Measurements from ENCODE around the gene ADAM29.

Gene ADAM29

DNA sequence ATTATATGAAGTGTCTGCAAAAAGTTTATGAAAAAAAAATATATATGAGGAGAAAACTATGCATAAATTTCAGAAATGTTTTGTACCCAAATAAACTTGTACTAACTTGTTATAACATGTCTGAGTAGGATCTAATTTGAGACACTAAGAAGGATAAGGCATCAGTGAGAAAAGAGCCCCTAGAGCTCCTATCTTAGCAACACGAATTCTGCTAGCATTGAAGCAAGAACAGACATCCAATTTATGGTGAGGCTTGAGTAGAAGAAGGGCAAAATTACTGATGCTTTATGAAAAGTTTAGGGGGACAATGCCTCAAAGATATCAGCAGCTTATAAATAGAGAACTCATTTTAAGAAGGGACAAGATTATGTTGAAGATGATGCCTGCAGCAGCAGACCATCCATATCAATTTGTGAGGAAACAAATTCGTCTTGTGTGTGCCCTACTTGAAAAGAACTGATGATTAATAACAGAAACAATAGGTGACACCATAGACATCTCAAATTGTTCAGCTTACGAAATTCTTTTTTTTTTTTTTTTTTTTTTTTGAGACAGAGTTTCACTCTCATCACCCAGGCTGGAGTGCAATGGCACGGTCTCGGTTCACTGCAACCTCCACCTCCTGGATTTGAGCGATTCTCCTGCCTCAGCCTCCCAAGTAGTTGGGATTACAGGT lies 35.7 kb upstream of the ADAM29 start:
- no peak overlapping the region for H3K18ac ChIP-seq (ENCODE audit: low read length)
- H3K9me3 ChIP-seq (replicated peaks in 1 of 2; ENCODE audit: control insufficient read depth in 2 of 2, insufficient read depth in 1 of 2, low read depth in 1 of 2, low read length in 2 of 2): no peaks in the 10 kb centered on the region
- H3K36me3 ChIP-seq (replicated peaks in 1 of 2; ENCODE audit: control insufficient read depth in 2 of 2, insufficient read depth in 2 of 2, low read length in 2 of 2): no peaks in the 10 kb centered on the region
- no peak overlapping the region for H2AFZ ChIP-seq (ENCODE audit: low read length)
- H3K4me1 ChIP-seq (ENCODE audit: control insufficient read depth in 2 of 2, insufficient read depth in 1 of 2, low read depth in 1 of 2, low read length in 2 of 2): no peaks in the 10 kb centered on the region
- H2BK120ac ChIP-seq (ENCODE audit: low read depth, low read length): no peak overlapping the region
- H3K27me3 ChIP-seq (ENCODE audit: control insufficient read depth in 3 of 3, insufficient read depth in 3 of 3, low read depth in 1 of 3, low read length in 3 of 3): no peaks in the 10 kb centered on the region
- no peak overlapping the region for H3K4me3 ChIP-seq (ENCODE audit: low read length in 2 of 2)
- no peak overlapping the region for H4K8ac ChIP-seq (ENCODE audit: low read depth, low read length)
- no peak overlapping the region for H3K23ac ChIP-seq (ENCODE audit: low read depth, low read length, poor library complexity)
- H2BK5ac ChIP-seq (ENCODE audit: low read length): no peak overlapping the region
- H2BK12ac ChIP-seq (ENCODE audit: low read length): no peak overlapping the region
- no CpG with 5 or more reads among the region's 6 CpGs for WGBS, 2 donors (ENCODE audit: extremely low coverage in 2 of 2, insufficient read length in 2 of 2, insufficient replicate concordance in 1 of 2)
- no peak overlapping the region for H3K4me2 ChIP-seq (ENCODE audit: insufficient read depth, low read length, poor library complexity, severe bottlenecking)
- no peak overlapping the region for H3K4ac ChIP-seq (ENCODE audit: low read length)
- no peak overlapping the region for H3K27ac ChIP-seq (replicated peaks; ENCODE audit: low read length)
- H3K14ac ChIP-seq (ENCODE audit: low read length): no peak overlapping the region
- no peak overlapping the region for H2BK15ac ChIP-seq (ENCODE audit: low read length)
- no peak overlapping the region for H2AK5ac ChIP-seq (ENCODE audit: low read depth, low read length)
- no peaks in the 10 kb centered on the region for H3K79me1 ChIP-seq (ENCODE audit: low read depth, low read length)
- no peak overlapping the region for H4K91ac ChIP-seq (ENCODE audit: low read depth, low read length, poor library complexity)
- DNase-seq (ENCODE audit: low spot score): no peak
- H3K9ac ChIP-seq (ENCODE audit: low read depth, low read length, poor library complexity): no peak overlapping the region

DNA sequence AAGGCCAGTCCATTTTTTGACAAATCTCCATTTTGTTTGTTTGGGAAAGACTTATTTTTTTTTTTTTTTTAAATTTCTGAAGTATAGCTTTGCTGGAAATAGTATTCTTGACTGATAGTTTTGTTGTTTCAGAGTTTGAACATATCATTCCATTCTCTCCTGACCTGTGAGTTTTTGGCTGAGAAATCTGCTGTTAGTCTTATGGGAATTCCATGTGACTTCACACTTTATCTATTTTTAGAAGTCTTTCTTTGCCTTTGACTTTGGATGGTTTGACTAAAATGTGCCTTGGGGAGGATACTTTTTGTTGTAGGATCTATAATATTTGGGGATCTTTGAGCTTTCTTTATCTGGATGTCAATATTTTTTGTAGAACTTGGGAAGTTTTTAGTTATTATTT lies 10.7 kb upstream of the ADAM29 start:
- no peak overlapping the region for H4K8ac ChIP-seq (ENCODE audit: low read depth, low read length)
- no peak overlapping the region for H3K9ac ChIP-seq (ENCODE audit: low read depth, low read length, poor library complexity)
- no peak overlapping the region for H3K4me3 ChIP-seq (ENCODE audit: low read length in 2 of 2)
- H3K27me3 ChIP-seq (ENCODE audit: control insufficient read depth in 3 of 3, insufficient read depth in 3 of 3, low read depth in 1 of 3, low read length in 3 of 3): no peaks in the 10 kb centered on the region
- no peak overlapping the region for H2BK15ac ChIP-seq (ENCODE audit: low read length)
- H2BK12ac ChIP-seq (ENCODE audit: low read length): no peak overlapping the region
- H3K27ac ChIP-seq (replicated peaks; ENCODE audit: low read length): no peak overlapping the region
- peaks cover 0 to 5% of the 10 kb centered on the region in 2 donors for H3K9me3 ChIP-seq (replicated peaks in 1 of 2; ENCODE audit: control insufficient read depth in 2 of 2, insufficient read depth in 1 of 2, low read depth in 1 of 2, low read length in 2 of 2)
- no peak overlapping the region for H3K4ac ChIP-seq (ENCODE audit: low read length)
- no peak overlapping the region for H2AK5ac ChIP-seq (ENCODE audit: low read depth, low read length)
- no peaks in the 10 kb centered on the region for H3K4me1 ChIP-seq (ENCODE audit: control insufficient read depth in 2 of 2, insufficient read depth in 1 of 2, low read depth in 1 of 2, low read length in 2 of 2)
- H3K36me3 ChIP-seq (replicated peaks in 1 of 2; ENCODE audit: control insufficient read depth in 2 of 2, insufficient read depth in 2 of 2, low read length in 2 of 2): no peaks in the 10 kb centered on the region
- H2BK120ac ChIP-seq (ENCODE audit: low read depth, low read length): no peak overlapping the region
- H3K18ac ChIP-seq (ENCODE audit: low read length): no peak overlapping the region
- H3K14ac ChIP-seq (ENCODE audit: low read length): no peak overlapping the region
- no peak for DNase-seq (ENCODE audit: low spot score)
- no peak overlapping the region for H3K4me2 ChIP-seq (ENCODE audit: insufficient read depth, low read length, poor library complexity, severe bottlenecking)
- H2BK5ac ChIP-seq (ENCODE audit: low read length): no peak overlapping the region
- H4K91ac ChIP-seq (ENCODE audit: low read depth, low read length, poor library complexity): no peak overlapping the region
- H2AFZ ChIP-seq (ENCODE audit: low read length): no peak overlapping the region
- H3K23ac ChIP-seq (ENCODE audit: low read depth, low read length, poor library complexity): no peak overlapping the region
- no peaks in the 10 kb centered on the region for H3K79me1 ChIP-seq (ENCODE audit: low read depth, low read length)

DNA sequence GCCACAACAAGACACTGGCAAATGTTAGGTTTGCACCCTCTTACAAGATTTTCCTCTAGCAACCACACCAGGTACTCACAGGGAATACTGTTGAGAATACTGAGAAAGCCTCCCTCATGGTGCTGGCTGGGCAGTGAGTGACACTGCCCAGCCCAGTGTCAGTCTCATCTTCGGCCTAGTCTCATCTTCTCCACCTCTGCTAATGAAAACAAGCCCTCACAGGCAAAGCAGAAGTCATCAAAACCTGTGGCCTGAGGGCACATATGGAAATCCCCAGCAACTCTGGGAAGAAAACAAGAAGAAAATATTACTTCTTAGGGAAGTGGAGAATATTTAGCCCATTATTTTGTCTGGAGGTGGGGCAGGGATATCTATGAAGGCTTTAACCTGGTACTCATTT lies 7.9 kb upstream of the ADAM29 start:
- H3K23ac ChIP-seq (ENCODE audit: low read depth, low read length, poor library complexity): no peak overlapping the region
- no peak overlapping the region for H2BK120ac ChIP-seq (ENCODE audit: low read depth, low read length)
- no peak overlapping the region for H3K18ac ChIP-seq (ENCODE audit: low read length)
- H2BK12ac ChIP-seq (ENCODE audit: low read length): no peak overlapping the region
- H2AFZ ChIP-seq (ENCODE audit: low read length): no peak overlapping the region
- no peak overlapping the region for H3K4ac ChIP-seq (ENCODE audit: low read length)
- H3K9ac ChIP-seq (ENCODE audit: low read depth, low read length, poor library complexity): no peak overlapping the region
- no peak overlapping the region for H2BK15ac ChIP-seq (ENCODE audit: low read length)
- H3K4me2 ChIP-seq (ENCODE audit: insufficient read depth, low read length, poor library complexity, severe bottlenecking): no peak overlapping the region
- H3K4me3 ChIP-seq (ENCODE audit: low read length in 2 of 2): no peak overlapping the region
- H2BK5ac ChIP-seq (ENCODE audit: low read length): no peak overlapping the region
- no peak overlapping the region for H3K27ac ChIP-seq (replicated peaks; ENCODE audit: low read length)
- H3K4me1 ChIP-seq (ENCODE audit: control insufficient read depth in 2 of 2, insufficient read depth in 1 of 2, low read depth in 1 of 2, low read length in 2 of 2): no peaks in the 10 kb centered on the region
- H3K14ac ChIP-seq (ENCODE audit: low read length): no peak overlapping the region
- H3K27me3 ChIP-seq (ENCODE audit: control insufficient read depth in 3 of 3, insufficient read depth in 3 of 3, low read depth in 1 of 3, low read length in 3 of 3): no peaks in the 10 kb centered on the region
- no peaks in the 10 kb centered on the region for H3K36me3 ChIP-seq (replicated peaks in 1 of 2; ENCODE audit: control insufficient read depth in 2 of 2, insufficient read depth in 2 of 2, low read length in 2 of 2)
- H4K91ac ChIP-seq (ENCODE audit: low read depth, low read length, poor library complexity): no peak overlapping the region
- no peak overlapping the region for H4K8ac ChIP-seq (ENCODE audit: low read depth, low read length)
- DNase-seq (ENCODE audit: low spot score): no peak
- H3K9me3 ChIP-seq (replicated peaks in 1 of 2; ENCODE audit: control insufficient read depth in 2 of 2, insufficient read depth in 1 of 2, low read depth in 1 of 2, low read length in 2 of 2): peaks cover 0 to 5% of the 10 kb centered on the region in 2 donors
- H2AK5ac ChIP-seq (ENCODE audit: low read depth, low read length): no peak overlapping the region
- WGBS, 2 donors (ENCODE audit: extremely low coverage in 2 of 2, insufficient read length in 2 of 2, insufficient replicate concordance in 1 of 2): no CpG with 5 or more reads among the region's 1 CpG
- no peaks in the 10 kb centered on the region for H3K79me1 ChIP-seq (ENCODE audit: low read depth, low read length)

DNA sequence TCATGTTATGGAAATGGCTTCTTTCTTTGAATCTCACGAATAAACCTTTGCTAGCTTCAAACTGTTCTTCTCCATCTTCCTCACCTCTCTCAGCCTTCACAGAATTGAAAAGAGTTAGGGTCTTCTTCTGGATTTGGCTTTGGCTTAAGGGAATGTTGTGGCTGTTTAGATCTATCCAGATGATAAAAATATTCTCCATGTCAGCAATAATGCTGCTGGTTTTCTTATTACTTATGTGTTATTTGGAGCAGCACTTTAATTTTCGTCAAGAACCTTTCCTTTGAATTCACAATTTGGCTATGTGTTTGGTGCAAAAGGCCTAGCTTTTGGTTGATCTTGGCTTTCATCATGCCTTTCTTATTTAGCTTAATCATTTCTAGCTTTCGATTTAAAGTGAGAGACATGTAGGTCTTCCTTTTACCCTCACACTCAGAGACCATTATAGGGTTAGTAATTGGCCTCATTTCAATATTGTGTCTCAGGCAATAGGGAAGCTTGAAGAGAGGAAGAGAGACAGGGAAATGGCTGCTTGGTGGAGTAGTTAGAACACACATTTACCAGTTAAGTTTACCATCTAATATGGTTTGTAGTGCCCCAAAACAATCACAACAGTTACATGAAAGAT lies 5.1 kb upstream of the ADAM29 start:
- H3K14ac ChIP-seq (ENCODE audit: low read length): no peak overlapping the region
- no peaks in the 10 kb centered on the region for H3K27me3 ChIP-seq (ENCODE audit: control insufficient read depth in 3 of 3, insufficient read depth in 3 of 3, low read depth in 1 of 3, low read length in 3 of 3)
- no peak overlapping the region for H3K27ac ChIP-seq (replicated peaks; ENCODE audit: low read length)
- no CpG with 5 or more reads among the region's 3 CpGs for WGBS, 2 donors (ENCODE audit: extremely low coverage in 2 of 2, insufficient read length in 2 of 2, insufficient replicate concordance in 1 of 2)
- H2AFZ ChIP-seq (ENCODE audit: low read length): no peak overlapping the region
- H3K4me2 ChIP-seq (ENCODE audit: insufficient read depth, low read length, poor library complexity, severe bottlenecking): no peak overlapping the region
- no peaks in the 10 kb centered on the region for H3K36me3 ChIP-seq (replicated peaks in 1 of 2; ENCODE audit: control insufficient read depth in 2 of 2, insufficient read depth in 2 of 2, low read length in 2 of 2)
- H4K91ac ChIP-seq (ENCODE audit: low read depth, low read length, poor library complexity): no peak overlapping the region
- no peak overlapping the region for H3K23ac ChIP-seq (ENCODE audit: low read depth, low read length, poor library complexity)
- peaks cover 0 to 5% of the 10 kb centered on the region in 2 donors for H3K9me3 ChIP-seq (replicated peaks in 1 of 2; ENCODE audit: control insufficient read depth in 2 of 2, insufficient read depth in 1 of 2, low read depth in 1 of 2, low read length in 2 of 2)
- no peak overlapping the region for H2BK15ac ChIP-seq (ENCODE audit: low read length)
- H4K8ac ChIP-seq (ENCODE audit: low read depth, low read length): no peak overlapping the region
- no peak overlapping the region for H3K18ac ChIP-seq (ENCODE audit: low read length)
- H3K9ac ChIP-seq (ENCODE audit: low read depth, low read length, poor library complexity): no peak overlapping the region
- H3K4me1 ChIP-seq (ENCODE audit: control insufficient read depth in 2 of 2, insufficient read depth in 1 of 2, low read depth in 1 of 2, low read length in 2 of 2): no peaks in the 10 kb centered on the region
- no peak overlapping the region for H2AK5ac ChIP-seq (ENCODE audit: low read depth, low read length)
- no peak overlapping the region for H2BK12ac ChIP-seq (ENCODE audit: low read length)
- no peaks in the 10 kb centered on the region for H3K79me1 ChIP-seq (ENCODE audit: low read depth, low read length)
- H3K4ac ChIP-seq (ENCODE audit: low read length): no peak overlapping the region
- DNase-seq (ENCODE audit: low spot score): no peak
- no peak overlapping the region for H2BK5ac ChIP-seq (ENCODE audit: low read length)
- no peak overlapping the region for H2BK120ac ChIP-seq (ENCODE audit: low read depth, low read length)
- no peak overlapping the region for H3K4me3 ChIP-seq (ENCODE audit: low read length in 2 of 2)

Measured in neuronal stem cell (in vitro differentiated cells).